Brain microvascular endothelial cell (primary cell): ENCODE results near the gene TNFRSF14.

ENCODE experiments used
- DNase-seq: peaks from one replicate; pipeline ENCODE4 v3.0.0-alpha.2; 2020
- H3K27ac ChIP-seq: fragments of 250-450 bp; sonication (Bioruptor Pico); 2 replicates; pipeline ENCODE4 v1.5.1; 2020; ENCODE audit warnings: mild to moderate bottlenecking, moderate library complexity
- H3K27me3 ChIP-seq: fragments of 250-450 bp; sonication (Bioruptor Pico); replicated peaks from 2 replicates; pipeline ENCODE4 v1.5.1; 2020; ENCODE audit warnings: mild to moderate bottlenecking
- H3K36me3 ChIP-seq: fragments of 250-450 bp; sonication (Bioruptor Pico); replicated peaks from 2 replicates; pipeline ENCODE4 v1.5.1; 2020; ENCODE audit warnings: mild to moderate bottlenecking
- H3K4me3 ChIP-seq: 2 replicates; pipeline ENCODE4 v1.5.1; 2011; ENCODE audit warnings: low read depth, mild to moderate bottlenecking, control low read depth, low read length, moderate library complexity
- CTCF ChIP-seq: IDR thresholded peaks from 2 replicates; pipeline ENCODE4 v1.5.1; 2011; ENCODE audit warnings: low read depth, mild to moderate bottlenecking, moderate library complexity, low read length, control low read depth, inconsistent platforms; ENCODE audit errors: missing control alignments
- in situ Hi-C: cut with HindIII; loops from 2 replicates; pipeline ENCODE4 v1.10.0; 2017; ENCODE audit warnings: low sequenced_read_pairs, low pct_ligation_motif_present

The TNFRSF14 gene

GRCh38 chr1:2588661-2589430 lies 32.7 kb downstream of the TNFRSF14 start:
- in situ Hi-C loops, result no loop called here
- no peak for DNase-seq
- TF ChIP-seq CTCF, result no peak
- H3K36me3 ChIP-seq, result no peaks in the 10 kb centered on the region
- no peaks in the 10 kb centered on the region for H3K27me3 ChIP-seq
- no peak overlapping the region for H3K4me3 ChIP-seq
- no peak overlapping the region for H3K27ac ChIP-seq

GRCh38 chr1:2589431-2590232 lies 33.5 kb downstream of the TNFRSF14 start:
- TF ChIP-seq CTCF, result no peak
- in situ Hi-C loops, result no loop called here

GRCh38 chr1:2590233-2591141 lies 34.3 kb downstream of the TNFRSF14 start:
- Histone ChIP-seq H3K36me3 (no peaks in the 10 kb centered on the region), H3K27me3 (no peaks in the 10 kb centered on the region), H3K4me3 (no peak overlapping the region), H3K27ac (no peak overlapping the region)
- TF ChIP-seq CTCF, result no peak
- DNase-seq, result no peak
- in situ Hi-C loops, result no loop called here

More at GRCh38 chr1:2589431-2590232, 33.5 kb downstream of the TNFRSF14 start:
- H3K36me3 ChIP-seq, result no peaks in the 10 kb centered on the region
- H3K27me3 ChIP-seq, result no peaks in the 10 kb centered on the region
- H3K4me3 ChIP-seq, result no peak overlapping the region
- DNase-seq, result no peak
- no peak overlapping the region for H3K27ac ChIP-seq

- H3K27ac ChIP-seq, result no peak overlapping the region
- no peak for DNase-seq
- H3K4me3 ChIP-seq, result no peak overlapping the region
- TF ChIP-seq CTCF, result no peak
- no peaks in the 10 kb centered on the region for H3K27me3 ChIP-seq
- H3K36me3 ChIP-seq, result no peaks in the 10 kb centered on the region
- in situ Hi-C loops, result no loop called here
Measured at GRCh38 chr1:2591233-2591580, 35.0 kb downstream of the TNFRSF14 start.

- TF ChIP-seq CTCF, result no peak
- Histone ChIP-seq H3K4me3 (no peak overlapping the region), H3K27ac (no peak overlapping the region), H3K27me3 (no peaks in the 10 kb centered on the region), H3K36me3 (no peaks in the 10 kb centered on the region)
- DNase-seq, result no peak
- in situ Hi-C loops, result no loop called here
Measured at GRCh38 chr1:2591581-2592261, 35.5 kb downstream of the TNFRSF14 start.
